C1 segment of cervical spinal cord (tissue), 14 donors: ENCODE results near the gene PSMG4.

Source experiments
- DNase-seq, 14 donors: peaks; one replicate each; lab custom pipeline; 2025; lab: John Stamatoyannopoulos, UW

Gene PSMG4

GRCh38 chr6:3307436-3307835 lies 48.7 kb downstream of the PSMG4 start:
- no peak for DNase-seq

- DNase-seq, result no peak
These were observed 49.4 kb downstream of the PSMG4 start for GRCh38 chr6:3308106-3308505.

GRCh38 chr6:3309391-3310050 lies 50.8 kb downstream of the PSMG4 start:
- no peak for DNase-seq

GRCh38 chr6:3310051-3310448 lies 51.3 kb downstream of the PSMG4 start:
- DNase-seq, result no peak

GRCh38 chr6:3310703-3311102 lies 52.0 kb downstream of the PSMG4 start:
- no peak for DNase-seq

GRCh38 chr6:3311826-3312225 lies 53.1 kb downstream of the PSMG4 start:
- no peak for DNase-seq

GRCh38 chr6:3312604-3313231 lies 54.0 kb downstream of the PSMG4 start:
- peak in 1 of 14 donors; percentile 26 for DNase-seq

- DNase-seq, result no peak
These were observed 55.4 kb downstream of the PSMG4 start for GRCh38 chr6:3314176-3314575.

- DNase-seq, result no peak
These were observed 56.1 kb downstream of the PSMG4 start for GRCh38 chr6:3314621-3315467.

- DNase-seq, result no peak
These were observed 57.1 kb downstream of the PSMG4 start for GRCh38 chr6:3315841-3316240.

- no peak for DNase-seq
These were observed 57.6 kb downstream of the PSMG4 start for GRCh38 chr6:3316331-3316730.

GRCh38 chr6:3316818-3317217 lies 58.1 kb downstream of the PSMG4 start:
- DNase-seq, result no peak
